ENCODE measurements around the gene NXNL1. TPM values are rescaled to one million over a fixed set of nuclear protein-coding genes. Genes with fewer than 3 reads are reported as not detected.

Gene NXNL1, protein sequence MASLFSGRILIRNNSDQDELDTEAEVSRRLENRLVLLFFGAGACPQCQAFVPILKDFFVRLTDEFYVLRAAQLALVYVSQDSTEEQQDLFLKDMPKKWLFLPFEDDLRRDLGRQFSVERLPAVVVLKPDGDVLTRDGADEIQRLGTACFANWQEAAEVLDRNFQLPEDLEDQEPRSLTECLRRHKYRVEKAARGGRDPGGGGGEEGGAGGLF
- total RNA-seq = not detected in 2 replicates

DNA sequence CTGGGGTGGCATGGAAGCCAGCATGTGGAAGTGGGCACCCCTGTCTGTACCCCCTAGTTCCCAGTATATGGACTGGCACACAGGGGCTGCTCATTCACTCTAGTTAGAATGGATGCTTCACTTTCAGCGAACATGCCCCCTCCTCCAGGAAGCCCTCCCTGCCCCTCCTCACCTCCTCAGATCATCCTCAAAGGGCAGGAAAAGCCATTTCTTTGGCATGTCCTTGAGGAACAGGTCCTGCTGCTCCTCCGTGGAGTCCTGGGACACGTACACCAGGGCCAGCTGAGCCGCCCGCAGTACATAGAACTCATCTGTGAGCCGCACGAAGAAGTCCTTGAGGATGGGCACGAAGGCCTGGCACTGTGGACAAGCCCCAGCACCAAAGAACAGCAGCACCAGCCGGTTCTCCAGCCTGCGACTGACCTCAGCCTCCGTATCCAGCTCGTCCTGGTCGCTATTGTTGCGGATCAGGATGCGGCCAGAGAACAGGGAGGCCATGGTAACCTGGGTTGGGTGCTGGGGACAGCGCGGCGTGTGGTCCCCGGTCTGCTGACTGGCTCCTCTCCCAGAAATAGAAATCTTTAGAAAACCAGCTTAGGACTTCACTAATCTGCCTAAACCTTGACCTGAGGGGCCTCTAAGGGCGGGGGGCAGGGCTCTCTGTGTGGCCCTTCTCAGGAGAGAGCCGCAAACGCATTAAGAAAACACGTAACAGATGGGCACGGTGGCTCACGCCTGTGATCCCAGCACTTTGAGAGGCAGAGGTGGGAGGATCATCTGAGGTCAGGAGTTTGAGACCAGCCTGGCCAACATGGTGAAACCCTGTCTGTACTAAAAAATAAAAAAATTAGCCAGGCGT, at the start of gene NXNL1:
TSS of gene NXNL1 (minus strand) at position 555 of the 859 bp plus-strand sequence. CDS start at position 498, 57 bp downstream.

DNA sequence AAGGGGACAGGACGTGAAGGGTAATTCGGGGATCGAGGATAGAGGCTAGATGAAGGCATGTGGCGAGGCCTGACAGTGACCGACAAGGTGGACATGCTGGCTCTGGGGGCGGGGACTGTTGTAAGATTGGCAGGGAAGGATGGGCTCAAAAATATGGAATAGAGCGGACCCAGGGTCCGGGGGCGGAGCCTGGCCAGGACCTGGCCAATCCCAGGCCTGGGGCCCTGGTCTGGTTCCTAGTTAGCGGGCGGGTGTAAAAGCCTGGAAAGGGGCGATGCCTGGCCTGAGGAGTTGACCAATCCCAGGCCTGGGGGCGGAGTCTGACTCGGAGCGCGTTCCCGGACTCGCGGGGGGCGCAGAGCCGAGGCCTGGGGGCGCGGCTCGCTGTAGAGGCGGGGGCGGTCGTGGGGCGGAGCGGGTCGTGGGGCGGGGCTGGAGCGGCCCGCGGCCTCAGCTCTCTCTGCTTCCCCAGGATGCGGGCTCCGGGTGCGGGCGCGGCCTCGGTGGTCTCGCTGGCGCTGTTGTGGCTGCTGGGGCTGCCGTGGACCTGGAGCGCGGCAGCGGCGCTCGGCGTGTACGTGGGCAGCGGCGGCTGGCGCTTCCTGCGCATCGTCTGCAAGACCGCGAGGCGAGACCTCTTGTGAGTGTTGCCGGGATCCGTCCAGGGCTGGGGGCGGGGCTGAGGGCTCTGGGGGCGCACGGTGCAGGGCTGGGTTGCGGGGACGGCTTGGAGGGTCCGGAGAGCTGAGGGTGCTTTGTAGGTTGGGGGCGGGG, 9.5 kb upstream of the NXNL1 start, which contains the start of gene SLC27A1:
TSS of gene SLC27A1 (plus strand) at position 457 of the 774 bp plus-strand sequence. CDS start at position 474, 17 bp downstream.

DNA sequence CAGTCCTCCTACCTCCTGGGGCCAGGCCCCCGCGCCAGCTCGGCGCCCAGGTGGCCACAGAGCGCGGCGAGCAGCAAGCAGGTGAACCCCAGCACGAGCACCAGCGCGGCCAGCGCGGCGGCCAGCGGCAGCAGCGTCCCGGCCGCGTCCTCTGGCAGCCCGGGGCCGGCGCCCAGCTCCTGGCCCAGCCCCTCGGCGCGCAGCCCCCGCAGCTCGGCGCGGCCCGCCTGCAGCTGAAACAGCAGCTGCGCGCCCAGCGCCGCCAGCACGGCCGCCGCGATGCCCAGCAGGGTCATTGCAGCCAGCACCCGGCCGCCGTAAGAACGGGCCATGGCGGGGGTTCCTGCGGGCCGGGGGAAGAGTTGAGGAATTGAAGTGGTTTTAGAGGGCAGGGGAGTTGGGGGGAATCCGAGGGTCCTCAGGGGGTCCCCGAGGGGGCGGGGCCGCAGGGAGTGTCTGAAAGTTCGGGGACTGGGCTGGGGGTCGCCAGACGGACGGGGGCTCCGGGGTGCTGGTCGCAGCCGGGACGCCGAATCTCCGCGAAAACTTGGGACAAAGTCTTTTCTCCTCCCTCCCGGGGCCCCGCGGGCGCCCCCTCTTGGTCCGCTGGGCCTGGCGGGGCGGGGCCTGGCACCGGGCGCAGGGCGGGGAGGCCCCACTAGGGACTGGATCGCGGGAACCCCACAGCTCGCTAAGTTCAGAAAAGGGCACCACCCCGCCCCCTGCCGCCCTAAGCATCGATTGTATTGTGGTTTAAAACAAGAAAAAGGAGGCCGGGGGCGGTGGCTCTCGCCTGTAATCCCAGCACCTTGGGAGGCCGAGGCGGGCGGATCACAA, 12.4 kb downstream of the NXNL1 start, which contains the start of gene TMEM221:
TSS of gene TMEM221 (minus strand) at position 538 of the 837 bp plus-strand sequence. CDS start at position 332, 206 bp downstream.

DNA sequence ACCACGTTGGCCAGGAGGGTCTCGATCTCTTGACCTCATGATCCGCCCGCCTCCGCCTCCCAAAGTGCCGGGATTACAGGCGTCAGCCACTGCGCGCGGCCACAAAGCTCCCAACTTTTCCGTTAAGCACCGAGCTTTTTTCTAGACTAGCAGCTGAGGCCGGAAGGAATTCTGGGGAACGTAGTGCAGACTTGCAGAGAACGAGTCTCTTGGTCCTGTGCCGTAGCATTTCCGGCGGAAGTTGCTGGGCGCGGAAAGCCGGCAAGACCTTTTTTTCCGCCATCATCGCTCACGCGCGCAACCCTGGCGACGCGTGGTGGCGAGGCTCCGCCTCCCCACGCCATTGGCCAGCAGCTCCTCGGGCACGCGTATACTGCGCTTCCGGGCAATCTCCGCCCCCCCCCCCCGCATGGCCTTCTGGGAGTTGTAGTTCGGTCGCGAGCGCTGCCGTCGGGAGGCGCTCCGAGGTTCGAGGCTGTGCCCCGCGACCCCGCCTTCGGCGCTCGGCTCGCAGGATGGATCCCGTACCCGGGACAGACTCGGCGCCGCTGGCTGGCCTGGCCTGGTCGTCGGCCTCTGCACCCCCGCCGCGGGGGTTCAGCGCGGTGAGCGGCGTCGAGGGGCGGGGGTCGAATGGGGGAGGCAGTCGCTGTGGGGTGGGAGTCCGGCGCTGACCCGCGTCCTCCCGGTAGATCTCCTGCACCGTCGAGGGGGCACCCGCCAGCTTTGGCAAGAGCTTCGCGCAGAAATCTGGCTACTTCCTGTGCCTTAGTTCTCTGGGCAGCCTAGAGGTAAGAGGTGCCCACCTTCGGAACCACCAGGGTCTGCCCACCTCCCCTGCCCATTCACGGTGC, 40.9 kb downstream of the NXNL1 start, which contains the start of gene MVB12A:
TSS of gene MVB12A (plus strand) at position 427 of the 854 bp plus-strand sequence. CDS start at position 516, 89 bp downstream.

Other genes with a start within 250 kb of the NXNL1 start
- 15.0 and 18.3 TPM in 2 replicates for gene USE1, start 245.6 kb downstream of the NXNL1 start, total RNA-seq
- gene OCEL1, start 234.7 kb downstream of the NXNL1 start, total RNA-seq = 2.4 and 8.8 TPM in 2 replicates
- gene NR2F6, start 215.0 kb downstream of the NXNL1 start, total RNA-seq = 55.6 and 56.3 TPM in 2 replicates
- gene USHBP1, start 196.2 kb downstream of the NXNL1 start, total RNA-seq = 16.5 and 23.6 TPM in 2 replicates
- gene BABAM1, start 193.5 kb downstream of the NXNL1 start, total RNA-seq = 141 and 165 TPM in 2 replicates
- gene ANKLE1, start 179.0 kb downstream of the NXNL1 start, total RNA-seq = 0.73 and 1.3 TPM in 2 replicates
- 3.1 and 5.4 TPM in 2 replicates for gene ABHD8, start 157.5 kb downstream of the NXNL1 start, total RNA-seq
- gene MRPL34, start 155.1 kb downstream of the NXNL1 start, total RNA-seq = 56.7 and 76.8 TPM in 2 replicates
- 60.0 TPM in 2 replicates for gene DDA1, start 151.4 kb downstream of the NXNL1 start, total RNA-seq
- gene ANO8, start 126.1 kb downstream of the NXNL1 start, total RNA-seq = 2.3 TPM in 2 replicates
- 15.0 and 15.3 TPM in 2 replicates for gene GTPBP3, start 123.4 kb downstream of the NXNL1 start, total RNA-seq
- gene PLVAP, start 83.6 kb downstream of the NXNL1 start, total RNA-seq = 6.3 and 8.9 TPM in 2 replicates
- gene CCDC194, start 66.7 kb downstream of the NXNL1 start, total RNA-seq = not detected in 2 replicates
- 295 and 315 TPM in 2 replicates for gene BST2, start 55.3 kb downstream of the NXNL1 start, total RNA-seq
- 68.6 and 75.3 TPM in 2 replicates for gene MVB12A, start 40.9 kb downstream of the NXNL1 start, total RNA-seq
- not detected in 2 replicates for gene TMEM221, start 12.3 kb downstream of the NXNL1 start, total RNA-seq
- 7.5 and 8.9 TPM in 2 replicates for gene SLC27A1, start 9.6 kb upstream of the NXNL1 start, total RNA-seq
- 92.7 and 109 TPM in 2 replicates for gene PGLS, start 50.7 kb upstream of the NXNL1 start, total RNA-seq
- 186 and 204 TPM in 2 replicates for gene COLGALT1, start 94.7 kb upstream of the NXNL1 start, total RNA-seq
- gene UNC13A, start 227.4 kb upstream of the NXNL1 start, total RNA-seq = under 0.01 and 0.54 TPM in 2 replicates